HepG2 (cell line): Measurements from ENCODE around the gene MRPL36. TPM values are rescaled to one million over a fixed set of nuclear protein-coding genes. Genes with fewer than 3 reads are reported as not detected.

Experiments
- ATAC-seq: fragments of 200-7000 bp; cut with Tn5 transposase; 3 replicates; pipeline ENCODE4 v1.9.1; 2020; ENCODE audit warnings: mild to moderate bottlenecking, moderate library complexity
- BruUV-seq: library from RNA; stranded (reverse); fragments of 400-500 nt; replicated peaks from 2 replicates; lab custom pipeline; 2021; lab: Mats Ljungman, UMichigan
- CTCF ChIA-PET: fragments of 300-600 bp; formaldehyde crosslinking; extraction: SDS; loops from one replicate; lab custom pipeline; 2021; ENCODE audit warnings: low total read pairs, inconsistent platforms, low intra/inter-chr PET ratio; lab: Yijun Ruan, JAX
- POLR2A ChIA-PET: fragments of 350-600 bp; sonication (Branson Sonifier 250); formaldehyde crosslinking; loops from one replicate; lab custom pipeline; 2020; ENCODE audit warnings: antibody characterized with exemption, inconsistent platforms; lab: Yijun Ruan, JAX
- DNase-seq: peaks from one replicate; pipeline ENCODE4 v3.0.0-alpha.2; 2015; ENCODE audit warnings: low spot score
- FAIRE-seq: peaks from 3 replicates; lab custom pipeline; 2011; peaks lifted over from hg19 to GRCh38; lab: Jason Lieb, UNC
- H2AFZ ChIP-seq: one replicate; pipeline ENCODE4 v1.6.1; 2011; ENCODE audit warnings: low read length, inconsistent platforms
- H3K27ac ChIP-seq: fragments of 300-600 bp; 3 replicates; pipeline ENCODE4 v1.8.0; 2011; ENCODE audit warnings: mixed run types, mild to moderate bottlenecking, mixed read lengths, low read length, inconsistent platforms; ENCODE audit not compliant: insufficient read depth; ENCODE audit errors: extremely low read length
- H3K27me3 ChIP-seq, 2 experiments: fragments of 200-600 bp in 1 of 2; 2 replicates in 1 of 2; 3 replicates in 1 of 2; pipeline versions ENCODE4 v1.6.0 to v1.8.0; 2011; ENCODE audit warnings: low read length in 2 of 2, mild to moderate bottlenecking in 2 of 2, moderate library complexity in 2 of 2, inconsistent platforms in 1 of 2; ENCODE audit not compliant: insufficient read depth in 2 of 2, control insufficient read depth in 1 of 2
- H3K36me3 ChIP-seq, 2 experiments: fragments of 200-600 bp in 1 of 2; replicated peaks in 1 of 2; 2 replicates in 1 of 2; 3 replicates in 1 of 2; pipeline versions ENCODE4 v1.5.1 to v1.8.0; 2011; ENCODE audit warnings: low read length in 2 of 2, inconsistent platforms in 1 of 2; ENCODE audit not compliant: insufficient read depth in 2 of 2, control insufficient read depth in 1 of 2
- H3K4me1 ChIP-seq: 2 replicates; pipeline ENCODE4 v1.5.1; 2012; ENCODE audit warnings: low read length, inconsistent platforms; ENCODE audit not compliant: insufficient read depth
- H3K4me2 ChIP-seq: 2 replicates; pipeline ENCODE4 v1.6.0; 2011; ENCODE audit warnings: low read depth, low read length, inconsistent platforms
- H3K4me3 ChIP-seq, 3 experiments: fragments of 200-600 bp in 1 of 3; sonication (generic), shearing (Covaris generic) in 1 of 3; replicated peaks in 1 of 3; 2 replicates each; pipeline ENCODE4 v1.5.1; 2011 to 2016; ENCODE audit warnings: low read length in 3 of 3, inconsistent platforms in 2 of 3, low read depth in 2 of 3, mild to moderate bottlenecking in 2 of 3, control low read depth in 1 of 3, mixed read lengths in 1 of 3; ENCODE audit not compliant: insufficient read depth in 1 of 3
- H3K79me2 ChIP-seq: one replicate; pipeline ENCODE4 v1.6.1; 2011; ENCODE audit warnings: low read length, inconsistent platforms; ENCODE audit not compliant: insufficient read depth
- H3K9ac ChIP-seq: 2 replicates; pipeline ENCODE4 v1.6.0; 2011; ENCODE audit warnings: mild to moderate bottlenecking, low read depth, low read length, inconsistent platforms; ENCODE audit not compliant: insufficient read depth
- H3K9me3 ChIP-seq: 2 replicates; pipeline ENCODE4 v1.5.1; 2012; ENCODE audit warnings: mild to moderate bottlenecking, low read length
- H4K20me1 ChIP-seq: 2 replicates; pipeline ENCODE4 v1.6.0; 2011; ENCODE audit warnings: inconsistent platforms, mild to moderate bottlenecking, low read length, moderate library complexity; ENCODE audit not compliant: insufficient read depth
- ATF6 ChIP-seq: sonication (generic); formaldehyde crosslinking; conservative IDR thresholded peaks from 2 replicates; pipeline ENCODE4 v1.4.0; 2020; ENCODE audit warnings: missing genetic modification reagents
- EHMT2 ChIP-seq: fragments of 200-600 bp; sonication (generic); IDR thresholded peaks from 2 replicates; pipeline ENCODE4 v1.7.0; 2017; ENCODE audit warnings: antibody characterized with exemption, low read depth, low read length, borderline replicate concordance
- FOXC1 ChIP-seq: sonication (generic); formaldehyde crosslinking; IDR thresholded peaks from 2 replicates; pipeline ENCODE4 v1.8.0; 2022; ENCODE audit warnings: mild to moderate bottlenecking, missing genetic modification reagents, borderline replicate concordance
- GLMP ChIP-seq: sonication (generic); formaldehyde crosslinking; IDR thresholded peaks from 2 replicates; pipeline ENCODE4 v1.9.0; 2021; ENCODE audit warnings: missing genetic modification reagents, mild to moderate bottlenecking, borderline replicate concordance
- ZFP36 ChIP-seq: fragments of 150-350 bp; IDR thresholded peaks from 2 replicates; pipeline ENCODE4 v1.6.1; 2018; ENCODE audit warnings: borderline replicate concordance, low read length, low read depth; ENCODE audit not compliant: partially characterized antibody
- WGBS: methylation state at CpG from one replicate; pipeline ENCODE4 v1.1.6; 2017; ENCODE audit warnings: low lambda C conversion rate; 5-methylcytosine and 5-hydroxymethylcytosine counted together
- in situ Hi-C: cut with HindIII; loops from 2 replicates; pipeline ENCODE4 v1.10.0; 2017; ENCODE audit warnings: low pct_unique_long_range_greater_than_20kb; ENCODE audit not compliant: extremely low pct_ligation_motif_present
- intact Hi-C: fragments of 100-400 bp; cut with micrococcal nuclease; formaldehyde crosslinking; loops from one replicate; pipeline ENCODE4 v1.10.0; 2022; ENCODE audit not compliant: unreplicated experiment
- polyA plus RNA-seq, 8 experiments: library from polyadenylated mRNA; depleted of rRNA in 3 of 8; stranded (reverse) in 7 of 8; unstranded in 1 of 8; fragments of >200 nt; fragmentation: Illumina TruSeq in 4 of 8; extraction: Trizol in 4 of 8; gene quantifications; 2 replicates each; pipeline versions ENCODE4 v1.2.1 to v1.2.3, GENCODE V29; 2011 to 2016; ENCODE audit warnings: low read depth in 4 of 8, missing spikeins in 1 of 8, mixed read lengths in 1 of 8; ENCODE audit not compliant: insufficient read depth in 1 of 8
- total RNA-seq, 5 experiments: library from RNA; depleted of rRNA; stranded (reverse); fragments of >200 nt; fragmentation: Illumina TruSeq; extraction: Trizol; gene quantifications; 2 replicates each; pipeline ENCODE4 v1.2.3, GENCODE V29; 2016; ENCODE audit warnings: low read depth in 1 of 5
- TF ChIP-seq, protein P1 (sequence below): sonication (generic); formaldehyde crosslinking; IDR thresholded peaks from 2 replicates; pipeline ENCODE4 v1.8.1; 2022; ENCODE audit warnings: mild to moderate bottlenecking, missing genetic modification reagents
- TF ChIP-seq, protein P2 (sequence below): sonication (generic); formaldehyde crosslinking; IDR thresholded peaks from 2 replicates; pipeline ENCODE4 v1.5.1; 2020; ENCODE audit warnings: mild to moderate bottlenecking, missing genetic modification reagents, borderline replicate concordance
- TF ChIP-seq, protein P3 (sequence below): sonication (generic); formaldehyde crosslinking; IDR thresholded peaks from 2 replicates; pipeline ENCODE4 v1.8.0; 2022; ENCODE audit warnings: mild to moderate bottlenecking, missing genetic modification reagents, borderline replicate concordance

MRPL36 gene
- total and polyA plus RNA-seq, 2 of the 13 experiments (the other 11 are each of a cell fraction or from before 2014, with no cell fraction given) = 71.3 to 113 TPM

GRCh38 chr5:1805326-1805725 lies 5.7 kb upstream of the MRPL36 start:
- Histone ChIP-seq H3K4me3 (no peak overlapping the region), H3K27ac (no peak overlapping the region), H3K9me3 (no peaks in the 10 kb centered on the region), H3K36me3 (peaks cover 24 to 73% of the 10 kb centered on the region in 2 experiments), H2AFZ (no peak overlapping the region), H4K20me1 (peaks cover 12% of the 10 kb centered on the region; the same call in 1 of the 2 replicates)
- ATAC-seq = no peak
- WGBS = 100% methylated on average over 2 of the region's 4 CpGs
- CTCF ChIA-PET = no interaction called here
- BruUV-seq = no TSS peak
- TF ChIP-seq, protein P1, sequence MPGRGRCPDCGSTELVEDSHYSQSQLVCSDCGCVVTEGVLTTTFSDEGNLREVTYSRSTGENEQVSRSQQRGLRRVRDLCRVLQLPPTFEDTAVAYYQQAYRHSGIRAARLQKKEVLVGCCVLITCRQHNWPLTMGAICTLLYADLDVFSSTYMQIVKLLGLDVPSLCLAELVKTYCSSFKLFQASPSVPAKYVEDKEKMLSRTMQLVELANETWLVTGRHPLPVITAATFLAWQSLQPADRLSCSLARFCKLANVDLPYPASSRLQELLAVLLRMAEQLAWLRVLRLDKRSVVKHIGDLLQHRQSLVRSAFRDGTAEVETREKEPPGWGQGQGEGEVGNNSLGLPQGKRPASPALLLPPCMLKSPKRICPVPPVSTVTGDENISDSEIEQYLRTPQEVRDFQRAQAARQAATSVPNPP (CRISPR knock-in tag) = no peak
- TF ChIP-seq ATF6 (CRISPR knock-in tag) = no peak
- TF ChIP-seq, all 625 proteins: peak for 0
- no peak for DNase-seq
- H3K9ac ChIP-seq = no peak overlapping the region
- H3K4me2 ChIP-seq = no peak overlapping the region
- intact Hi-C loops (no loop called here), in situ Hi-C loops (no loop called here)
- no peak for FAIRE-seq
- peaks cover 43% of the 10 kb centered on the region for H3K79me2 ChIP-seq
- H3K27me3 ChIP-seq = no peaks in the 10 kb centered on the region; a peak in 1 of 5 replicates
- POLR2A ChIA-PET = no interaction called here
- H3K4me1 ChIP-seq = peaks cover 18% of the 10 kb centered on the region

- Histone ChIP-seq H3K27me3 (no peaks in the 10 kb centered on the region; a peak in 1 of 5 replicates), H2AFZ (no peak overlapping the region), H3K27ac (no peak overlapping the region), H4K20me1 (peaks cover 9% of the 10 kb centered on the region; the same call in 1 of the 2 replicates), H3K4me1 (peaks cover 18% of the 10 kb centered on the region), H3K9ac (no peak overlapping the region), H3K4me3 (no peak overlapping the region), H3K4me2 (no peak overlapping the region), H3K79me2 (peaks cover 46% of the 10 kb centered on the region), H3K36me3 (peaks cover 16 to 62% of the 10 kb centered on the region in 2 experiments), H3K9me3 (no peaks in the 10 kb centered on the region)
- CTCF ChIA-PET = no interaction called here
- FAIRE-seq (no peak), ATAC-seq (no peak), DNase-seq (no peak)
- no TSS peak for BruUV-seq
- POLR2A ChIA-PET = no interaction called here
- WGBS = 97% methylated on average over 15 of the region's 15 CpGs
- intact Hi-C loops (no loop called here), in situ Hi-C loops (no loop called here)
- TF ChIP-seq, protein P2, sequence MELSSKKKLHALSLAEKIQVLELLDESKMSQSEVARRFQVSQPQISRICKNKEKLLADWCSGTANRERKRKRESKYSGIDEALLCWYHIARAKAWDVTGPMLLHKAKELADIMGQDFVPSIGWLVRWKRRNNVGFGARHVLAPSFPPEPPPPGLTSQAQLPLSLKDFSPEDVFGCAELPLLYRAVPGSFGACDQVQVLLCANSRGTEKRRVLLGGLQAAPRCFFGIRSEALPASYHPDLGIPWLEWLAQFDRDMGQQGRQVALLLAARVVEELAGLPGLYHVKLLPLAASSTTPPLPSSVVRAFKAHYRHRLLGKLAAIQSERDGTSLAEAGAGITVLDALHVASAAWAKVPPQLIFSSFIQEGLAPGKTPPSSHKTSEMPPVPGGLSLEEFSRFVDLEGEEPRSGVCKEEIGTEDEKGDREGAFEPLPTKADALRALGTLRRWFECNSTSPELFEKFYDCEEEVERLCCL (CRISPR knock-in tag) = no peak
- TF ChIP-seq ZFP36 (no peak), FOXC1 (CRISPR knock-in tag) (no peak), GLMP (CRISPR knock-in tag) (no peak), EHMT2 (no peak)
- TF ChIP-seq, protein P3, sequence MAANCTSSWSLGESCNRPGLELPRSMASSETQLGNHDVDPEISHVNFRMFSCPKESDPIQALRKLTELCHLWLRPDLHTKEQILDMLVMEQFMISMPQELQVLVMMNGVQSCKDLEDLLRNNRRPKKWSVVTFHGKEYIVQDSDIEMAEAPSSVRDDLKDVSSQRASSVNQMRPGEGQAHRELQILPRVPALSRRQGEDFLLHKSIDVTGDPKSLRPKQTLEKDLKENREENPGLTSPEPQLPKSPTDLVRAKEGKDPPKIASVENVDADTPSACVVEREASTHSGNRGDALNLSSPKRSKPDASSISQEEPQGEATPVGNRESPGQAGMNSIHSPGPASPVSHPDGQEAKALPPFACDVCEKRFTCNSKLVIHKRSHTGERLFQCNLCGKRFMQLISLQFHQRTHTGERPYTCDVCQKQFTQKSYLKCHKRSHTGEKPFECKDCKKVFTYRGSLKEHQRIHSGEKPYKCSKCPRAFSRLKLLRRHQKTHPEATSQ (CRISPR knock-in tag) = no peak
Measured at GRCh38 chr5:1804001-1804690, 4.5 kb upstream of the MRPL36 start.
